Measurements from ENCODE around the gene TMPRSS11D. TPM values are rescaled to one million over a fixed set of nuclear protein-coding genes. Genes with fewer than 3 reads are reported as not detected.

TMPRSS11D gene
- polyA plus RNA-seq, 4 donors: 0.04 TPM; not detected in 3

- no peak for DNase-seq (ENCODE audit: low read depth in 4 of 4, low spot score in 3 of 4)
These were observed 7.8 kb upstream of the TMPRSS11D start for GRCh38 chr4:67891645-67892044.

GRCh38 chr4:67886281-67886680 is 2.5 kb upstream of the TMPRSS11D start:
- DNase-seq (ENCODE audit: low read depth in 4 of 4, low spot score in 3 of 4): no peak

- no peak for DNase-seq (ENCODE audit: low read depth in 4 of 4, low spot score in 3 of 4)
These were observed 2.0 kb upstream of the TMPRSS11D start for GRCh38 chr4:67885762-67886161.

- no peak for DNase-seq (ENCODE audit: low read depth in 4 of 4, low spot score in 3 of 4)
These were observed 899 bp upstream of the TMPRSS11D start for GRCh38 chr4:67884701-67885100.

GRCh38 chr4:67883458-67883857 is 344 bp downstream of the TMPRSS11D start:
- no peak for DNase-seq (ENCODE audit: low read depth in 4 of 4, low spot score in 3 of 4)

- DNase-seq (ENCODE audit: low read depth in 4 of 4, low spot score in 3 of 4): no peak
These were observed 2.8 kb downstream of the TMPRSS11D start for GRCh38 chr4:67880866-67881610.

- DNase-seq (ENCODE audit: low read depth in 4 of 4, low spot score in 3 of 4): no peak
These were observed 4.3 kb downstream of the TMPRSS11D start for GRCh38 chr4:67879486-67879885.

GRCh38 chr4:67877086-67877485 is 6.7 kb downstream of the TMPRSS11D start:
- no peak for DNase-seq (ENCODE audit: low read depth in 4 of 4, low spot score in 3 of 4)

GRCh38 chr4:67874986-67875385 is 8.8 kb downstream of the TMPRSS11D start:
- DNase-seq (ENCODE audit: low read depth in 4 of 4, low spot score in 3 of 4): no peak

GRCh38 chr4:67873116-67873515 is 10.7 kb downstream of the TMPRSS11D start:
- DNase-seq (ENCODE audit: low read depth in 4 of 4, low spot score in 3 of 4): no peak

- DNase-seq (ENCODE audit: low read depth in 4 of 4, low spot score in 3 of 4): no peak
These were observed 11.9 kb downstream of the TMPRSS11D start for GRCh38 chr4:67871867-67872266.

- no peak for DNase-seq (ENCODE audit: low read depth in 4 of 4, low spot score in 3 of 4)
These were observed 14.1 kb downstream of the TMPRSS11D start for GRCh38 chr4:67869580-67870190.

GRCh38 chr4:67861513-67861912 is 22.3 kb downstream of the TMPRSS11D start:
- DNase-seq (ENCODE audit: low read depth in 4 of 4, low spot score in 3 of 4): no peak

- DNase-seq (ENCODE audit: low read depth in 4 of 4, low spot score in 3 of 4): no peak
These were observed 30.5 kb downstream of the TMPRSS11D start for GRCh38 chr4:67853336-67853735.

- no peak for DNase-seq (ENCODE audit: low read depth in 4 of 4, low spot score in 3 of 4)
These were observed 62.9 kb downstream of the TMPRSS11D start for GRCh38 chr4:67820903-67821302.

- DNase-seq (ENCODE audit: low read depth in 4 of 4, low spot score in 3 of 4): no peak
These were observed 73.8 kb downstream of the TMPRSS11D start for GRCh38 chr4:67810011-67810410.

- DNase-seq (ENCODE audit: low read depth in 4 of 4, low spot score in 3 of 4): no peak
These were observed 74.3 kb downstream of the TMPRSS11D start for GRCh38 chr4:67809502-67809901.

- no peak for DNase-seq (ENCODE audit: low read depth in 4 of 4, low spot score in 3 of 4)
These were observed 87.0 kb downstream of the TMPRSS11D start for GRCh38 chr4:67796810-67797209.

- DNase-seq (ENCODE audit: low read depth in 4 of 4, low spot score in 3 of 4): no peak
These were observed 93.1 kb downstream of the TMPRSS11D start for GRCh38 chr4:67790721-67791120.

- DNase-seq (ENCODE audit: low read depth in 4 of 4, low spot score in 3 of 4): no peak
These were observed 96.5 kb downstream of the TMPRSS11D start for GRCh38 chr4:67787311-67787710.

GRCh38 chr4:67785528-67785927 is 98.3 kb downstream of the TMPRSS11D start:
- DNase-seq (ENCODE audit: low read depth in 4 of 4, low spot score in 3 of 4): no peak

- no peak for DNase-seq (ENCODE audit: low read depth in 4 of 4, low spot score in 3 of 4)
These were observed 104.2 kb downstream of the TMPRSS11D start for GRCh38 chr4:67779631-67780030.
